ENCODE data around the gene SLMAP. TPM values are rescaled to one million over a fixed set of nuclear protein-coding genes. Genes with fewer than 3 reads are reported as not detected.

The SLMAP gene
- total and polyA plus RNA-seq, 11 donors = 96.4 to 534 (median 269) TPM

- no peak for DNase-seq
- peaks cover 0 to 23% (median 15%) of the 10 kb centered on the region in 9 donors for H3K36me3 ChIP-seq
- peaks cover 0 to 15% (median 0%) of the 10 kb centered on the region in 12 donors for H3K4me1 ChIP-seq
- H3K4me3 ChIP-seq = no peak overlapping the region
- no peak overlapping the region for H3K27ac ChIP-seq
- no peak for ATAC-seq
- intact Hi-C loops (cut with DNase I) = no loop called here
- H3K27me3 ChIP-seq = no peaks in the 10 kb centered on the region
- no peaks in the 10 kb centered on the region for H3K9me3 ChIP-seq
- TF ChIP-seq CTCF (IDR thresholded peaks at IDR 0.05) (no peak), POLR2A (IDR thresholded peaks at IDR 0.05) (no peak)
- 96 to 100% (median 97%) methylated on average over 1 of the region's 1 CpG for WGBS, 4 donors
These were observed 77.7 kb downstream of the SLMAP start for GRCh38 chr3:57833763-57834162.

- Histone ChIP-seq H3K4me3 (no peak overlapping the region), H3K4me1 (no peaks in the 10 kb centered on the region), H3K9me3 (no peaks in the 10 kb centered on the region), H3K27me3 (no peaks in the 10 kb centered on the region), H3K36me3 (peaks cover 0 to 10% (median 4%) of the 10 kb centered on the region in 9 donors), H3K27ac (no peak overlapping the region)
- ATAC-seq (no peak), DNase-seq (no peak)
- 76 to 85% (median 79%) methylated on average over 3 of the region's 3 CpGs for WGBS, 4 donors
- no peak for TF ChIP-seq CTCF (IDR thresholded peaks at IDR 0.05)
- no peak for TF ChIP-seq POLR2A (IDR thresholded peaks at IDR 0.05)
- intact Hi-C loops (cut with DNase I) = no loop called here
These were observed 81.6 kb downstream of the SLMAP start for GRCh38 chr3:57837686-57838085.

- H3K36me3 ChIP-seq = peaks cover 0 to under 1% (median 0%) of the 10 kb centered on the region in 9 donors
- ATAC-seq (peak in 1 of 4 donors; percentile 13), DNase-seq (no peak)
- no peaks in the 10 kb centered on the region for H3K27me3 ChIP-seq
- 90 to 97% (median 96%) methylated on average over 3 of the region's 3 CpGs for WGBS, 4 donors
- H3K27ac ChIP-seq = no peak overlapping the region
- H3K4me1 ChIP-seq = no peaks in the 10 kb centered on the region
- intact Hi-C loops (cut with DNase I) = no loop called here
- TF ChIP-seq POLR2A (IDR thresholded peaks at IDR 0.05) (no peak), CTCF (IDR thresholded peaks at IDR 0.05) (no peak)
- no peaks in the 10 kb centered on the region for H3K9me3 ChIP-seq
- no peak overlapping the region for H3K4me3 ChIP-seq
These were observed 82.5 kb downstream of the SLMAP start for GRCh38 chr3:57838627-57839026.

- DNase-seq (no peak), ATAC-seq (no peak)
- Histone ChIP-seq H3K36me3 (no peaks in the 10 kb centered on the region), H3K4me3 (no peak overlapping the region), H3K9me3 (no peaks in the 10 kb centered on the region), H3K27me3 (no peaks in the 10 kb centered on the region), H3K4me1 (no peaks in the 10 kb centered on the region), H3K27ac (no peak overlapping the region)
- 90 to 98% (median 94%) methylated on average over 1 of the region's 1 CpG for WGBS, 4 donors
- TF ChIP-seq POLR2A (IDR thresholded peaks at IDR 0.05) (no peak), CTCF (IDR thresholded peaks at IDR 0.05) (no peak)
- intact Hi-C loops (cut with DNase I) = no loop called here
These were observed 84.4 kb downstream of the SLMAP start for GRCh38 chr3:57840473-57840872.
